K562 (cell line): Measurements from ENCODE around the gene ANKRD27. TPM values are rescaled to one million over a fixed set of nuclear protein-coding genes. Genes with fewer than 3 reads are reported as not detected.

Source experiments
- DPF2 ChIP-seq: fragments of 450-650 bp; IDR thresholded peaks from 2 replicates; pipeline ENCODE4 v1.6.1; 2016
- ETV5 ChIP-seq: sonication (generic); formaldehyde crosslinking; IDR thresholded peaks from 2 replicates; pipeline ENCODE4 v1.4.0; 2020; ENCODE audit warnings: low read depth, mild to moderate bottlenecking, missing genetic modification reagents
- FOXO4 ChIP-seq: fragments of 450-650 bp; formaldehyde crosslinking; IDR thresholded peaks from 2 replicates; pipeline ENCODE4 v1.4.0; 2020; ENCODE audit warnings: mild to moderate bottlenecking, moderate library complexity
- GTF2E2 ChIP-seq: fragments of 200-800 bp; sonication (Bioruptor generic); IDR thresholded peaks from 2 replicates; pipeline ENCODE4 v1.6.1; 2016; ENCODE audit warnings: missing genetic modification characterization, missing compliant biosample characterization
- GTF2F1 ChIP-seq: IDR thresholded peaks from 2 replicates; pipeline ENCODE4 v1.6.1; 2011; ENCODE audit warnings: low read depth, low read length, improper control_type of control experiment
- HMG20B ChIP-seq: fragments of 250-450 bp; sonication (Bioruptor Pico); IDR thresholded peaks from 2 replicates; pipeline ENCODE4 v1.5.0; 2021; ENCODE audit warnings: mild to moderate bottlenecking
- LEF1 ChIP-seq: fragments of 450-650 bp; IDR thresholded peaks from 2 replicates; pipeline ENCODE4 v1.6.1; 2016; ENCODE audit warnings: mild to moderate bottlenecking
- MAFG ChIP-seq: fragments of 450-650 bp; conservative IDR thresholded peaks from 2 replicates; pipeline ENCODE4 v1.6.1; 2016; ENCODE audit warnings: missing genetic modification characterization, missing compliant biosample characterization
- MBD2 ChIP-seq: sonication (generic); IDR thresholded peaks from 2 replicates; pipeline ENCODE4 v1.6.1; 2016; ENCODE audit warnings: low read depth, borderline replicate concordance
- NCOA6 ChIP-seq: fragments of 450-650 bp; IDR thresholded peaks from 2 replicates; pipeline ENCODE4 v1.6.1; 2017; ENCODE audit warnings: mild to moderate bottlenecking
- NKRF ChIP-seq: fragments of 450-650 bp; IDR thresholded peaks from 2 replicates; pipeline ENCODE4 v1.6.1; 2016; ENCODE audit warnings: borderline replicate concordance
- NR2C1 ChIP-seq, 2 experiments: fragments of 450-650 bp; IDR thresholded peaks; 2 replicates each; pipeline ENCODE4 v1.6.1; 2017; ENCODE audit warnings: mild to moderate bottlenecking in 2 of 2, antibody characterized with exemption in 1 of 2, inconsistent platforms in 1 of 2, missing compliant biosample characterization in 1 of 2, missing genetic modification characterization in 1 of 2
- SRF ChIP-seq, 2 experiments: fragments of 250-450, 450-650 bp in 1 of 2; sonication (Bioruptor Pico) in 1 of 2; sonication (generic) in 1 of 2; formaldehyde crosslinking; IDR thresholded peaks; 2 replicates each; pipeline versions ENCODE4 v1.5.0 to v1.5.1; 2020 to 2022; ENCODE audit warnings: mild to moderate bottlenecking in 1 of 2, missing genetic modification reagents in 1 of 2
- TBP ChIP-seq: optimal IDR thresholded peaks from 2 replicates; pipeline ENCODE3; 2011; ENCODE audit warnings: low read depth, low read length, improper control_type of control experiment
- TCF3 ChIP-seq: sonication (generic); formaldehyde crosslinking; IDR thresholded peaks from 2 replicates; pipeline ENCODE4 v1.4.0; 2020; ENCODE audit warnings: mild to moderate bottlenecking, missing genetic modification reagents
- U2AF2 ChIP-seq: fragments of 200-400 bp; formaldehyde crosslinking; optimal IDR thresholded peaks from 2 replicates; pipeline ENCODE3; 2017; ENCODE audit warnings: low read depth, mild to moderate bottlenecking, low read length
- USF2 ChIP-seq: sonication (generic); formaldehyde crosslinking; IDR thresholded peaks from 2 replicates; pipeline ENCODE4 v1.5.0; 2020; ENCODE audit warnings: missing genetic modification reagents
- ZBTB33 ChIP-seq: sonication (generic); formaldehyde crosslinking; IDR thresholded peaks from 2 replicates; pipeline ENCODE4 v1.8.1; 2023; ENCODE audit warnings: mild to moderate bottlenecking, missing genetic modification reagents
- ZNF23 ChIP-seq: fragments of 250-450 bp; sonication (Bioruptor Pico); IDR thresholded peaks from 2 replicates; pipeline ENCODE4 v1.4.0; 2020; ENCODE audit warnings: mild to moderate bottlenecking
- ZNF395 ChIP-seq: fragments of 200-800 bp; sonication (Bioruptor generic); IDR thresholded peaks from 2 replicates; pipeline ENCODE4 v1.6.1; 2017; ENCODE audit warnings: missing genetic modification characterization, missing compliant biosample characterization
- ZNF511 ChIP-seq: sonication (generic); formaldehyde crosslinking; IDR thresholded peaks from 2 replicates; pipeline ENCODE4 v1.8.0; 2022; ENCODE audit warnings: mild to moderate bottlenecking, missing genetic modification reagents
- ZNF583 ChIP-seq: fragments of 250-450 bp; sonication (Bioruptor Pico); IDR thresholded peaks from 2 replicates; pipeline ENCODE4 v1.4.0; 2020
- ZNF785 ChIP-seq: fragments of 250-450 bp; sonication (Bioruptor Pico); IDR thresholded peaks from 2 replicates; pipeline ENCODE4 v1.4.0; 2020; ENCODE audit warnings: mild to moderate bottlenecking
- polyA plus RNA-seq, 8 experiments: library from polyadenylated mRNA; depleted of rRNA in 4 of 8; stranded (reverse) in 5 of 8; unstranded in 3 of 8; fragments of >200 nt; fragmentation: Nextera tagmentation in 2 of 8; fragmentation: Illumina TruSeq in 1 of 8; extraction: Ambion mirVana in 2 of 8; extraction: Trizol in 1 of 8; gene quantifications; 2 replicates each; pipeline versions ENCODE4 v1.2.1 to v1.2.3, GENCODE V29; 2011 to 2014; ENCODE audit warnings: inconsistent platforms in 1 of 8, missing spikeins in 1 of 8
- total RNA-seq, 7 experiments: library from RNA; depleted of rRNA in 6 of 7; stranded (reverse); fragments of >200 nt in 6 of 7; fragmentation: Illumina TruSeq in 2 of 7; extraction: Trizol in 2 of 7; gene quantifications; 2 replicates each; pipeline versions ENCODE4 v1.2.1 to v1.2.3, GENCODE V29; 2011 to 2021; ENCODE audit warnings: low replicate concordance in 1 of 7

Gene ANKRD27
- total and polyA plus RNA-seq, 9 of the 15 experiments (the other 6 are each of a cell fraction or from before 2014, with no cell fraction given), result 5.3 to 71.3 (median 54.2) TPM

- no peak for TF ChIP-seq ZBTB33 (CRISPR knock-in tag)
- no peak for TF ChIP-seq LEF1
- no peak for TF ChIP-seq ZNF511 (CRISPR knock-in tag)
- no peak for TF ChIP-seq GTF2F1
- TF ChIP-seq MAFG, result no peak
- TF ChIP-seq SRF (CRISPR knock-in tag; IDR thresholded peaks at IDR 0.05), result no peak
- no peak for TF ChIP-seq U2AF2
- TF ChIP-seq NR2C1 (IDR thresholded peaks at IDR 0.05), result no peak
- TF ChIP-seq NR2C1 (tag; IDR thresholded peaks at IDR 0.05), result no peak
- TF ChIP-seq TBP, result no peak
- TF ChIP-seq MBD2, result no peak
- TF ChIP-seq USF2 (CRISPR knock-in tag), result 0 out of 2 replicates have a peak, but pooled peaks have one; percentile 5
- TF ChIP-seq ZNF23, result no peak
- TF ChIP-seq DPF2, result no peak
- no peak for TF ChIP-seq HMG20B (CRISPR knock-in tag)
- no peak for TF ChIP-seq ZNF785 (CRISPR knock-in tag)
- 0 out of 2 replicates have a peak, but pooled peaks have one; percentile 7 for TF ChIP-seq GTF2E2 (tag)
- TF ChIP-seq ETV5, result no peak
- no peak for TF ChIP-seq NCOA6
- TF ChIP-seq ZNF583 (CRISPR knock-in tag), result no peak
- TF ChIP-seq FOXO4, result no peak
- TF ChIP-seq ZNF395 (CRISPR knock-in tag), result no peak
- no peak for TF ChIP-seq TCF3
- 0 out of 2 replicates have a peak, but pooled peaks have one; percentile 20 for TF ChIP-seq NKRF
Measured at GRCh38 chr19:32692727-32693061, 17.7 kb upstream of the ANKRD27 start (continued).
